Liver (tissue), 9 donors: Measurements from ENCODE around the gene TECPR1. TPM values are rescaled to one million over a fixed set of nuclear protein-coding genes. Genes with fewer than 3 reads are reported as not detected.
A peak's percentile ranks its signal among the peaks of the same experiment; 100 is the strongest.

Source experiments
- DNase-seq: peaks from one replicate; pipeline ENCODE4 v3.0.0-alpha.2; 2017; ENCODE audit warnings: low spot score
- H3K27ac ChIP-seq, 2 donors: one replicate each; pipeline ENCODE4 v1.7.0; 2013; ENCODE audit warnings: inconsistent platforms in 2 of 2, low read length in 2 of 2, control low read depth in 1 of 2, low read depth in 1 of 2, mild to moderate bottlenecking in 1 of 2
- H3K27me3 ChIP-seq, 4 donors: one replicate each; pipeline versions ENCODE4 v1.6.1 to v1.7.0; 2013; ENCODE audit warnings: low read length in 3 of 4, inconsistent platforms in 1 of 4, mild to moderate bottlenecking in 1 of 4, moderate library complexity in 1 of 4; ENCODE audit not compliant: control insufficient read depth in 4 of 4, insufficient read depth in 4 of 4
- H3K36me3 ChIP-seq, 4 donors: one replicate each; pipeline versions ENCODE4 v1.6.1 to v1.7.0; 2013; ENCODE audit warnings: low read length in 3 of 4, mild to moderate bottlenecking in 3 of 4, low read depth in 1 of 4, moderate library complexity in 1 of 4; ENCODE audit not compliant: control insufficient read depth in 4 of 4, insufficient read depth in 3 of 4
- H3K4me1 ChIP-seq, 4 donors: one replicate each; pipeline versions ENCODE4 v1.6.1 to v1.7.0; 2013; ENCODE audit warnings: low read length in 3 of 4, mild to moderate bottlenecking in 3 of 4, moderate library complexity in 1 of 4; ENCODE audit not compliant: control insufficient read depth in 4 of 4, insufficient read depth in 4 of 4
- H3K4me3 ChIP-seq, 3 donors: one replicate each; pipeline versions ENCODE4 v1.6.1 to v1.7.0; 2013; ENCODE audit warnings: low read length in 3 of 3, control low read depth in 1 of 3, low read depth in 1 of 3, mild to moderate bottlenecking in 1 of 3
- H3K9ac ChIP-seq, 2 donors: one replicate each; pipeline ENCODE4 v1.7.0; 2013; ENCODE audit warnings: low read length in 2 of 2, mild to moderate bottlenecking in 2 of 2, moderate library complexity in 2 of 2, control low read depth in 1 of 2, low read depth in 1 of 2
- H3K9me3 ChIP-seq, 4 donors: one replicate each; pipeline versions ENCODE4 v1.6.1 to v1.7.0; 2013; ENCODE audit warnings: low read length in 3 of 4; ENCODE audit not compliant: control insufficient read depth in 4 of 4
- EGR1 ChIP-seq, 2 donors: IDR thresholded peaks; 2 replicates each; pipeline ENCODE4 v1.6.1; 2016 to 2018; ENCODE audit warnings: antibody characterized with exemption in 2 of 2, low read depth in 2 of 2
- GABPA ChIP-seq, 2 donors: IDR thresholded peaks in 1 of 2; conservative IDR thresholded peaks in 1 of 2; 2 replicates each; pipeline ENCODE4 v1.6.1; 2016; ENCODE audit warnings: antibody characterized with exemption in 2 of 2, mild to moderate bottlenecking in 1 of 2, moderate library complexity in 1 of 2
- JUND ChIP-seq, 2 donors: IDR thresholded peaks; 2 replicates each; pipeline ENCODE4 v1.6.1; 2016; ENCODE audit warnings: antibody characterized with exemption in 2 of 2
- SP1 ChIP-seq: IDR thresholded peaks from 2 replicates; pipeline ENCODE4 v1.6.1; 2018; ENCODE audit warnings: antibody characterized with exemption, mild to moderate bottlenecking
- TAF1 ChIP-seq: conservative IDR thresholded peaks from 2 replicates; pipeline ENCODE4 v1.6.1; 2016; ENCODE audit warnings: antibody characterized with exemption, mild to moderate bottlenecking
- YY1 ChIP-seq: IDR thresholded peaks from 2 replicates; pipeline ENCODE4 v1.6.1; 2016; ENCODE audit warnings: antibody characterized with exemption, mild to moderate bottlenecking
- WGBS: extraction: QIAGEN DNeasy Blood & Tissue Kit; methylation state at CpG from one replicate; pipeline ENCODE4 v1.1.7; 2013; 5-methylcytosine and 5-hydroxymethylcytosine counted together
- polyA plus RNA-seq, 2 donors: library from polyadenylated mRNA; stranded (reverse) in 1 of 2; unstranded in 1 of 2; fragments of 200-250 nt in 1 of 2; fragments of >200 nt in 1 of 2; fragmentation: Nextera tagmentation in 1 of 2; extraction: Ambion mirVana in 1 of 2; gene quantifications; one replicate each; pipeline versions ENCODE4 v1.2.1 to v1.2.3, GENCODE V29; 2013 to 2015
- total RNA-seq, 2 donors: library from RNA; depleted of rRNA; stranded (reverse); fragments of >200 nt; gene quantifications; one replicate each; pipeline ENCODE4 v1.2.3, GENCODE V29; 2014
- TF ChIP-seq, protein P1 (sequence below): IDR thresholded peaks from 2 replicates; pipeline ENCODE4 v1.6.1; 2016; ENCODE audit warnings: antibody characterized with exemption
- TF ChIP-seq, protein P2 (sequence below): IDR thresholded peaks from 2 replicates; pipeline ENCODE4 v1.6.1; 2016; ENCODE audit warnings: antibody characterized with exemption
- TF ChIP-seq, protein P3 (sequence below): IDR thresholded peaks from 2 replicates; pipeline ENCODE4 v1.6.1; 2016; ENCODE audit warnings: antibody characterized with exemption
- TF ChIP-seq, protein P4 (sequence below): fragments of 150-350 bp; IDR thresholded peaks from 2 replicates; pipeline ENCODE4 v1.5.1; 2017; ENCODE audit warnings: improper control_type of control experiment, low read depth, low read length; ENCODE audit not compliant: missing input control
- donor health status: healthy.
- donor health status: healthy.
- donor health status: healthy.
- donor health status: healthy.
- donor health status: healthy.

TECPR1 gene
- total and polyA plus RNA-seq, 4 donors, result 3.3 to 16.3 (median 7.8) TPM

GRCh38 chr7:98194672-98195457 is 57.2 kb downstream of the TECPR1 start:
- H3K4me3 ChIP-seq, result no peak overlapping the region
- no peak for TF ChIP-seq TAF1
- TF ChIP-seq YY1, result no peak
- no peak for TF ChIP-seq GABPA (IDR thresholded peaks at IDR 0.05 in 1 of 2, conservative IDR thresholded peaks at IDR 0.05 in 1 of 2)
- TF ChIP-seq, protein P1, sequence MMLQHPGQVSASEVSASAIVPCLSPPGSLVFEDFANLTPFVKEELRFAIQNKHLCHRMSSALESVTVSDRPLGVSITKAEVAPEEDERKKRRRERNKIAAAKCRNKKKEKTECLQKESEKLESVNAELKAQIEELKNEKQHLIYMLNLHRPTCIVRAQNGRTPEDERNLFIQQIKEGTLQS, result no peak
- no peak for TF ChIP-seq JUND (IDR thresholded peaks at IDR 0.05)
- TF ChIP-seq SP1, result no peak
- TF ChIP-seq, protein P2, sequence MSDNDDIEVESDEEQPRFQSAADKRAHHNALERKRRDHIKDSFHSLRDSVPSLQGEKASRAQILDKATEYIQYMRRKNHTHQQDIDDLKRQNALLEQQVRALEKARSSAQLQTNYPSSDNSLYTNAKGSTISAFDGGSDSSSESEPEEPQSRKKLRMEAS, result no peak
- no peak for TF ChIP-seq EGR1 (IDR thresholded peaks at IDR 0.05; ENCODE audit: low read depth in 2 of 2)

DNA sequence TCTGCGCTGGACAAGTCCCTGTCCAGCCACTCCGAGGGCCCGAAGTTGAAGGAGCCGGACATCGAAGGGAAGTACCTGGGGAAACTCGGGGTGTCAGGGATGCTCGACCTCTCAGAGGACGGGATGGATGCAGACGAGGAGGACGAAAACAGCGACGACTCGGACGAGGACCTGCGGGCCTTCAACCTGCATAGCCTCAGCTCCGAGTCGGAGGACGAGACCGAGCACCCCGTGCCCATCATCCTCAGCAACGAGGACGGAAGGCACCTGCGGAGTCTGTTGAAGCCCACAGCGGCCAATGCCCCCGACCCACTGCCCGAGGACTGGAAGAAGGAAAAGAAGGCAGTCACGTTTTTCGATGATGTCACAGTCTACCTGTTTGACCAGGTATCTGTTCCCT is 57.8 kb downstream of the TECPR1 start:
- 98% methylated on average over 28 of the region's 28 CpGs for WGBS
- no peaks in the 10 kb centered on the region for H3K27me3 ChIP-seq

More at GRCh38 chr7:98194672-98195457, 57.2 kb downstream of the TECPR1 start:
- DNase-seq, result no peak
- no peak overlapping the region for H3K9ac ChIP-seq
- no peaks in the 10 kb centered on the region for H3K9me3 ChIP-seq
- H3K27me3 ChIP-seq, result no peaks in the 10 kb centered on the region
- no peaks in the 10 kb centered on the region for H3K4me1 ChIP-seq
- H3K27ac ChIP-seq, result no peak overlapping the region
- peaks cover 15 to 49% (median 27%) of the 10 kb centered on the region in 4 donors for H3K36me3 ChIP-seq
- 96% methylated on average over 8 of the region's 8 CpGs for WGBS

More for the DNA sequence above, 57.8 kb downstream of the TECPR1 start:
- DNase-seq, result peak; percentile 30
- Histone ChIP-seq H3K36me3 (peaks cover 15 to 49% (median 31%) of the 10 kb centered on the region in 4 donors), H3K4me3 (no peak overlapping the region), H3K9me3 (no peaks in the 10 kb centered on the region), H3K4me1 (no peaks in the 10 kb centered on the region), H3K27ac (no peak overlapping the region), H3K9ac (no peak overlapping the region)
- TF ChIP-seq, protein P3, sequence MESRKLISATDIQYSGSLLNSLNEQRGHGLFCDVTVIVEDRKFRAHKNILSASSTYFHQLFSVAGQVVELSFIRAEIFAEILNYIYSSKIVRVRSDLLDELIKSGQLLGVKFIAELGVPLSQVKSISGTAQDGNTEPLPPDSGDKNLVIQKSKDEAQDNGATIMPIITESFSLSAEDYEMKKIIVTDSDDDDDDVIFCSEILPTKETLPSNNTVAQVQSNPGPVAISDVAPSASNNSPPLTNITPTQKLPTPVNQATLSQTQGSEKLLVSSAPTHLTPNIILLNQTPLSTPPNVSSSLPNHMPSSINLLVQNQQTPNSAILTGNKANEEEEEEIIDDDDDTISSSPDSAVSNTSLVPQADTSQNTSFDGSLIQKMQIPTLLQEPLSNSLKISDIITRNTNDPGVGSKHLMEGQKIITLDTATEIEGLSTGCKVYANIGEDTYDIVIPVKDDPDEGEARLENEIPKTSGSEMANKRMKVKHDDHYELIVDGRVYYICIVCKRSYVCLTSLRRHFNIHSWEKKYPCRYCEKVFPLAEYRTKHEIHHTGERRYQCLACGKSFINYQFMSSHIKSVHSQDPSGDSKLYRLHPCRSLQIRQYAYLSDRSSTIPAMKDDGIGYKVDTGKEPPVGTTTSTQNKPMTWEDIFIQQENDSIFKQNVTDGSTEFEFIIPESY, result no peak
- TF ChIP-seq, protein P2, result no peak
- TF ChIP-seq, protein P4, sequence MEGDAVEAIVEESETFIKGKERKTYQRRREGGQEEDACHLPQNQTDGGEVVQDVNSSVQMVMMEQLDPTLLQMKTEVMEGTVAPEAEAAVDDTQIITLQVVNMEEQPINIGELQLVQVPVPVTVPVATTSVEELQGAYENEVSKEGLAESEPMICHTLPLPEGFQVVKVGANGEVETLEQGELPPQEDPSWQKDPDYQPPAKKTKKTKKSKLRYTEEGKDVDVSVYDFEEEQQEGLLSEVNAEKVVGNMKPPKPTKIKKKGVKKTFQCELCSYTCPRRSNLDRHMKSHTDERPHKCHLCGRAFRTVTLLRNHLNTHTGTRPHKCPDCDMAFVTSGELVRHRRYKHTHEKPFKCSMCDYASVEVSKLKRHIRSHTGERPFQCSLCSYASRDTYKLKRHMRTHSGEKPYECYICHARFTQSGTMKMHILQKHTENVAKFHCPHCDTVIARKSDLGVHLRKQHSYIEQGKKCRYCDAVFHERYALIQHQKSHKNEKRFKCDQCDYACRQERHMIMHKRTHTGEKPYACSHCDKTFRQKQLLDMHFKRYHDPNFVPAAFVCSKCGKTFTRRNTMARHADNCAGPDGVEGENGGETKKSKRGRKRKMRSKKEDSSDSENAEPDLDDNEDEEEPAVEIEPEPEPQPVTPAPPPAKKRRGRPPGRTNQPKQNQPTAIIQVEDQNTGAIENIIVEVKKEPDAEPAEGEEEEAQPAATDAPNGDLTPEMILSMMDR, result no peak
- TF ChIP-seq, protein P1, result no peak
- no peak for TF ChIP-seq EGR1 (IDR thresholded peaks at IDR 0.05; ENCODE audit: low read depth in 2 of 2)
- no peak for TF ChIP-seq JUND (IDR thresholded peaks at IDR 0.05)
